Activated naive CD8-positive, alpha-beta T cell (primary cell): Measurements from ENCODE around the gene TMEM214.
A peak's percentile ranks its signal among the peaks of the same experiment; 100 is the strongest.

Source experiments
- H3K27ac Mint-ChIP-seq: one replicate; pipeline ENCODE4 v1.8.0; 2021; ENCODE audit warnings: mixed read lengths
- H3K27me3 Mint-ChIP-seq: one replicate; pipeline ENCODE4 v1.8.0; 2021; ENCODE audit warnings: mixed read lengths
- H3K36me3 Mint-ChIP-seq: one replicate; pipeline ENCODE4 v1.8.0; 2021; ENCODE audit warnings: mixed read lengths
- H3K4me1 Mint-ChIP-seq: one replicate; pipeline ENCODE4 v1.8.0; 2021; ENCODE audit warnings: low read depth, mixed read lengths
- H3K4me3 Mint-ChIP-seq: one replicate; pipeline ENCODE4 v1.8.0; 2021; ENCODE audit warnings: mild to moderate bottlenecking, mixed read lengths
- H3K9me3 Mint-ChIP-seq: one replicate; pipeline ENCODE4 v1.8.0; 2021; ENCODE audit warnings: low read depth, mixed read lengths

Gene TMEM214

DNA sequence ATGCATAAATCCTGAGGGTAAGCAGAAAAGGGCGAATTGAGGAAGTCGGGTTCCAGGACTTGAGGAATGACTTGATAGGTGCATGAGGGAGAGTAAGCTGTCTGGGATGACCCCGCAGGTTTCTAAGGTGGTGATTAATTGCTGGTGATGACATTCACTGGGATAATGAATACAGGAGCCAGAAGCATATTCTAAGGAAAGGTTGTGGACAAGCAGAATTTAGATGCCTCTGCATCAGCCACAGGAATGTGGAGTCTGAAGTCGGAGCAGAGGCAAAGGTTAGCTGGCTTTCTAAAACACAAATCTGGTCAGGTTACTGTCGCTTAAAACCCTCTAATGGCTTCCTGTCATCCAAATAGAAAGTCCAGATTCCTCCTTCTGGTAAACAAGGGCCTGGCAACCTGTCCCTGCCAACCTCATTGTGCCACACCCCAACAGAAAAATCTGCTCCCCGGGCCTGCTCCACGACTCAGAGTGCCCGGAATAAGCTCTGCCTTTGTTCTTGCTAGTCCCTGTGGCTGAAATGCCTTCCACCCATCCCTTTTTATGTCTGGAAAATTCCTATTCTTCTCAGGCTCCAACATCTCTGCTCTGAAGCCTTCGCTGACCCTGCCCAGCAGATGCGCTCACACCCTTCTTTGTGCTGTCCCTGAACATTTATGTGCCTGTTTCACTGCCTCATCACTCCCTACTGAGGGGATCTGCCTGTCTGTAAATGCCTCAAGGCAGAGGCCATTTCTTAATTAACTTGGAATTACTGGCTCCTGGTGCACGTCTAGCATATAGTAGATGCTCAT, 11.3 kb upstream of the TMEM214 start:
- Mint-ChIP-seq H3K9me3 (no peaks in the 10 kb centered on the region), H3K27me3 (no peaks in the 10 kb centered on the region), H3K36me3 (peaks cover 2% of the 10 kb centered on the region), H3K27ac (no peak overlapping the region), H3K4me1 (no peaks in the 10 kb centered on the region), H3K4me3 (no peak overlapping the region)

- H3K27ac Mint-ChIP-seq, result no peak overlapping the region
- H3K9me3 Mint-ChIP-seq, result no peaks in the 10 kb centered on the region
Observed at GRCh38 chr2:27023740-27024139, 9.0 kb upstream of the TMEM214 start.

GRCh38 chr2:27024188-27024587, 8.6 kb upstream of the TMEM214 start:
- Mint-ChIP-seq H3K4me3 (no peak overlapping the region), H3K4me1 (peaks cover 2% of the 10 kb centered on the region), H3K27ac (no peak overlapping the region), H3K36me3 (peaks cover 2% of the 10 kb centered on the region), H3K9me3 (no peaks in the 10 kb centered on the region), H3K27me3 (no peaks in the 10 kb centered on the region)

More at GRCh38 chr2:27023740-27024139, 9.0 kb upstream of the TMEM214 start:
- Mint-ChIP-seq H3K36me3 (peaks cover 2% of the 10 kb centered on the region), H3K4me1 (peaks cover 2% of the 10 kb centered on the region), H3K27me3 (no peaks in the 10 kb centered on the region), H3K4me3 (no peak overlapping the region)

DNA sequence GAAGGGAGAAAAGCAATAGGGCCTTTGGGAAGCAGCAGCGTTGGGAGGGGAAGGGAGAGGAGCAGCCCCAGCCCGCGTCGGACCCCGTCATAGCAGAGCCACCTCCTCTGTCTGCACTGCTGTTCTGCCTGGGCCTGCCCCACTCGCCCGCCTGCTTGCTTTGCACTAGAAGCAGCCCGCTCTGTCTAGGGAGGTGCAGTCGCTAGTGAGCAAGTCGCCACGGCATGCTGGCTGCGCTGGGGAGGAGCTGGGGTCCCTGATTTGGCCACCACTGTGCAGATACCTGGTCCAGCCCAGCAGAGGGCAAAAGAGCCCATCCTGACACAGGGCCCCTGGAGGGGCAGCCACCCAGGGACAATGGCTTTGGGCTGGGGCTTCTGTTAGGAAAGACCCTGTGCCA, 8.0 kb upstream of the TMEM214 start:
- no peaks in the 10 kb centered on the region for H3K27me3 Mint-ChIP-seq
- no peak overlapping the region for H3K4me3 Mint-ChIP-seq
- no peak overlapping the region for H3K27ac Mint-ChIP-seq
- H3K36me3 Mint-ChIP-seq, result peaks cover 2% of the 10 kb centered on the region
- peaks cover 2% of the 10 kb centered on the region for H3K4me1 Mint-ChIP-seq
- H3K9me3 Mint-ChIP-seq, result no peaks in the 10 kb centered on the region

GRCh38 chr2:27025281-27025800, 7.4 kb upstream of the TMEM214 start:
- Mint-ChIP-seq H3K27ac (no peak overlapping the region), H3K4me3 (no peak overlapping the region), H3K27me3 (no peaks in the 10 kb centered on the region), H3K36me3 (peaks cover 2% of the 10 kb centered on the region), H3K4me1 (peaks cover 2% of the 10 kb centered on the region), H3K9me3 (no peaks in the 10 kb centered on the region)

- Mint-ChIP-seq H3K36me3 (peaks cover 2% of the 10 kb centered on the region), H3K27me3 (no peaks in the 10 kb centered on the region), H3K27ac (no peak overlapping the region), H3K4me1 (peaks cover 6% of the 10 kb centered on the region), H3K9me3 (no peaks in the 10 kb centered on the region), H3K4me3 (no peak overlapping the region)
Observed at GRCh38 chr2:27025861-27026851, 6.6 kb upstream of the TMEM214 start.

DNA sequence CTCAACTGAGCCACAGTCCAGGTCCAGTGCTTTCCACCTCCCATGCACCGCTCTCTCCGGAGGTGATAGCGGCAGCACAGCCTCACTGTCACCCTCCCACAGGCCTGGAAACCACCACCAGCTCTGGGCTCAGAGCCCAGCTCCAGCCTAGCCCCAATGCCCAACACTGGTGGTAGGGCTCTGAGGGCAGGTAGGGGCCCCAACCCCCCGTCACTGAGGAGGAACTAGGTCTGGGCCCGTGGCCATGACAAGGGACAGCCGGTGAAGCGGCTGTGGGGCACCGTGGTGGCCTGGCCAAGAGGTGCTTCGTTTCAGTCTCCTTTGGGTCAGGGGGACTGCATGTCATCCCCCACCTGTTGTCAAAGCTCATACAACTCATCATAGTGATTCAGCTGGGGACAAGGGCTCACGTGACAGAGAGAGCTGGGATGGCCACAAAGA, 5.5 kb upstream of the TMEM214 start:
- Mint-ChIP-seq H3K27me3 (no peaks in the 10 kb centered on the region), H3K4me1 (peaks cover 10% of the 10 kb centered on the region), H3K27ac (no peak overlapping the region), H3K4me3 (no peak overlapping the region), H3K36me3 (peaks cover 2% of the 10 kb centered on the region), H3K9me3 (no peaks in the 10 kb centered on the region)

GRCh38 chr2:27029051-27029450, 3.7 kb upstream of the TMEM214 start:
- Mint-ChIP-seq H3K27ac (no peak overlapping the region), H3K27me3 (no peaks in the 10 kb centered on the region), H3K4me3 (no peak overlapping the region), H3K9me3 (no peaks in the 10 kb centered on the region), H3K36me3 (no peaks in the 10 kb centered on the region), H3K4me1 (peaks cover 19% of the 10 kb centered on the region)

DNA sequence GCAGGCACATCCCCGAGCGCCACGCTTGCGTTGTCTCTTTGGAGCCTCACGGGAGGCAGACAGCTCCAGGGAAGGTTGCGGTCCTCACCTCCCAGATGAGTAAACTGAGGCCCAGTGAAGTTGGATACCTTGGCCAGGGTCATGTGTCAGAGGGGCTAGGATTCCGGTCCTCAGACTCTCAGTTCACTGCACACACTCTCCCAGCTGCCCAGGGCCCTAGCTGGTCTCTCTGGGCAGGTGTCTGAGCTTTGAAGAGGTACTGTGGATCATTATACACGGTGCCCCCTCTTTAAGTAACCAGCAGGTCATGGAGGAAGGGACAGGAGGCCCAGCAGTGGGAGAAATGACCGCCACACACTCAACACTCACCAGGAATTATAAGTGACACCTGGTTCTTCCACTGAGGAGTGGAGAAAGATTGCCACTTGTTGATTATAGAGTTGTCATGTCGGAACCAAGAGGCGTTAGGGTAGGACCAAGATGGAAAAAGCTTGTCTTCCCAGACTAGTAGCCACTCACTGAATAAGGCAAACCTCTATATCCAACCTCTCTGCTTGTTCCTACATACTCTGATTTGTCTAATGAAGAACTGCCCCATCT, 588 bp downstream of the TMEM214 start:
- Mint-ChIP-seq H3K4me1 (peaks cover 25% of the 10 kb centered on the region), H3K9me3 (no peaks in the 10 kb centered on the region), H3K36me3 (no peaks in the 10 kb centered on the region), H3K27me3 (no peaks in the 10 kb centered on the region), H3K4me3 (peak overlapping the region; percentile 93), H3K27ac (peak overlapping the region; percentile 75)

- Mint-ChIP-seq H3K27ac (no peak overlapping the region), H3K36me3 (no peaks in the 10 kb centered on the region), H3K4me1 (peaks cover 17% of the 10 kb centered on the region), H3K9me3 (no peaks in the 10 kb centered on the region), H3K27me3 (no peaks in the 10 kb centered on the region), H3K4me3 (no peak overlapping the region)
Observed at GRCh38 chr2:27038012-27038411, 5.2 kb downstream of the TMEM214 start.

DNA sequence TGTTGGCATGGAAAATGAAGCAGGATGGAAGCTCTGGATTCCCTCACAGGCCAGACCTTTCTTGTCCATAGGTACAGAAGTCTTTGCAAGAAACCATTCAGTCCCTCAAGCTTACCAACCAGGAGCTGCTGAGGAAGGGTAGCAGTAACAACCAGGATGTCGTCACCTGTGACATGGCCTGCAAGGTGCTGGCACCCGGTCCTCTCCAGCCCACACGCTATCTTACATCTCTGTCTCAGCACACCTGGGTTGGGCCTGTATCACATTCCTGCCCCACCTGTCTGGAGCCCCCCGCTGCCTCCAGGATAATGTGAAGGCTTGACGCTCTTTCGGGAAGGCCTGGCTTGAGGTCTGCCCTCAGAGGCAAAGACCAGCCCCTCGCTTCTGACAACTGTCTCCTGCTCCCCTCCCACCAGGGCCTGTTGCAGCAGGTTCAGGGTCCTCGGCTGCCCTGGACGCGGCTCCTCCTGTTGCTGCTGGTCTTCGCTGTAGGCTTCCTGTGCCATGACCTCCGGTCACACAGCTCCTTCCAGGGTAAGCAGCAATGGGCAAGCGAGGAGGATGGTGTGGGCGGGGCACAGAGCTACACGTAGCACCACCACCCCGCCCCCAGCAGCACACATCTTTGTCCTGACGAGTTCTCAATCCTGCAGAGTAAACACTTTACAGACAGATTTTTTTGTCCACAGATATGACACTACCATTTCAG, 6.0 kb downstream of the TMEM214 start:
- H3K27ac Mint-ChIP-seq, result no peak overlapping the region
- peaks cover 11% of the 10 kb centered on the region for H3K4me1 Mint-ChIP-seq
- H3K4me3 Mint-ChIP-seq, result no peak overlapping the region
- H3K9me3 Mint-ChIP-seq, result no peaks in the 10 kb centered on the region
- H3K36me3 Mint-ChIP-seq, result no peaks in the 10 kb centered on the region
- no peaks in the 10 kb centered on the region for H3K27me3 Mint-ChIP-seq

DNA sequence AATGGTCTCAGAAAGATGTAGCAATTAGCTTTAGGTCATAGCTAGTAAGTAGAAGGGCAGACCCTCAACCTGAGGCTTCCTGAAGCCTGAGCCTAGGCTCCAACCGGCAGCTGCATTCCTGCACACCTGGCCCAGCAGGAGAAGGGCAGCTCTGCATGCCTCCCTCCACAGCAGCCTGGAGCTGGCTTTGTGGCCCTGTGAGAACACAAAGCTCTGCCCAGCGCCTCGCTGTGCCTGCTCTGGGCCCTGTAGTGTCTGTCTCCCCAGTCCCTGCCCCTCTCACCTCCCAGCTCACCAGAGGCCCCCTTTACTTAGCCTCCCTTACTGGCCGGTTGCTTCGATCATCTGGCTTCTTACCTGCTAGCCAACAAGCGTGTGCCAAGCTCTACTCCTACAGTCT, 6.7 kb downstream of the TMEM214 start:
- Mint-ChIP-seq H3K9me3 (no peaks in the 10 kb centered on the region), H3K27ac (no peak overlapping the region), H3K4me3 (no peak overlapping the region), H3K36me3 (no peaks in the 10 kb centered on the region), H3K4me1 (peaks cover 4% of the 10 kb centered on the region), H3K27me3 (no peaks in the 10 kb centered on the region)

DNA sequence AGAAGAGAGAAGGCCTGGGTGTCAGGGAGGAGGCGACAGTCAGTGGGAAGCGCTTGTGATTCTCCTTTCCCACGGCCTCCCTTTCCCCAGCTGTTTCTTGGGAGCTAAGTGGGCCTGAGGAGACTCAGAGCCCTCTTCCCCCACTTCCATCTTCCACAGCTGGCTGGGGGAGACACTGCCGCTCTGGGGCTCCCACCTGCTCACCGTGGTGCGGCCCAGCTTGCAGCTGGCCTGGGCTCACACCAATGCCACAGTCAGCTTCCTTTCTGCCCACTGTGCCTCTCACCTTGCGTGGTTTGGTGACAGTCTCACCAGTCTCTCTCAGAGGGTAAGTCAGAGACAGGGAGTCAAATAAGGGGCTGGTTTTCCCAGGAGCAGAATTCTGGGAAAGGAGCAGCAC, 7.1 kb downstream of the TMEM214 start:
- Mint-ChIP-seq H3K36me3 (no peaks in the 10 kb centered on the region), H3K9me3 (no peaks in the 10 kb centered on the region), H3K27ac (no peak overlapping the region), H3K27me3 (no peaks in the 10 kb centered on the region), H3K4me3 (no peak overlapping the region), H3K4me1 (peaks cover 2% of the 10 kb centered on the region)

DNA sequence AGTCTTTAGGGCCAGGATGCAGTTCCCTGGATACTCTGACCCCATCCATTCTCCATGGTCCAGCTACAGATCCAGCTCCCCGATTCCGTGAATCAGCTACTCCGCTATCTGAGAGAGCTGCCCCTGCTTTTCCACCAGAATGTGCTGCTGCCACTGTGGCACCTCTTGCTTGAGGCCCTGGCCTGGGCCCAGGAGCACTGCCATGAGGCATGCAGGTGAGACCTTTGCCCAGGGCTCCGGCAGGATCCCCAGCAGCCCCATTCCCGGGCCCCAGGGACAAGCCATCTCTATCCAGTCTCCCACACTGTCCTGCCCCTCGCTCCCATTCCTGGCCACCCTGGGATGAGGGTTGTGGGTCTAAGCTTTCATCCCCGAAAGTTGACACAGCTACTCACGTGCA, 7.5 kb downstream of the TMEM214 start:
- Mint-ChIP-seq H3K9me3 (no peaks in the 10 kb centered on the region), H3K36me3 (no peaks in the 10 kb centered on the region), H3K27ac (no peak overlapping the region), H3K4me3 (no peak overlapping the region), H3K4me1 (no peaks in the 10 kb centered on the region), H3K27me3 (no peaks in the 10 kb centered on the region)
